ENCODE results near the gene SCGB1C1. TPM values are rescaled to one million over a fixed set of nuclear protein-coding genes. Genes with fewer than 3 reads are reported as not detected.

SCGB1C1 gene
- total and polyA plus RNA-seq, 2 of the 8 experiments (the other 6 are each of a cell fraction or from before 2014, with no cell fraction given): not detected

DNA sequence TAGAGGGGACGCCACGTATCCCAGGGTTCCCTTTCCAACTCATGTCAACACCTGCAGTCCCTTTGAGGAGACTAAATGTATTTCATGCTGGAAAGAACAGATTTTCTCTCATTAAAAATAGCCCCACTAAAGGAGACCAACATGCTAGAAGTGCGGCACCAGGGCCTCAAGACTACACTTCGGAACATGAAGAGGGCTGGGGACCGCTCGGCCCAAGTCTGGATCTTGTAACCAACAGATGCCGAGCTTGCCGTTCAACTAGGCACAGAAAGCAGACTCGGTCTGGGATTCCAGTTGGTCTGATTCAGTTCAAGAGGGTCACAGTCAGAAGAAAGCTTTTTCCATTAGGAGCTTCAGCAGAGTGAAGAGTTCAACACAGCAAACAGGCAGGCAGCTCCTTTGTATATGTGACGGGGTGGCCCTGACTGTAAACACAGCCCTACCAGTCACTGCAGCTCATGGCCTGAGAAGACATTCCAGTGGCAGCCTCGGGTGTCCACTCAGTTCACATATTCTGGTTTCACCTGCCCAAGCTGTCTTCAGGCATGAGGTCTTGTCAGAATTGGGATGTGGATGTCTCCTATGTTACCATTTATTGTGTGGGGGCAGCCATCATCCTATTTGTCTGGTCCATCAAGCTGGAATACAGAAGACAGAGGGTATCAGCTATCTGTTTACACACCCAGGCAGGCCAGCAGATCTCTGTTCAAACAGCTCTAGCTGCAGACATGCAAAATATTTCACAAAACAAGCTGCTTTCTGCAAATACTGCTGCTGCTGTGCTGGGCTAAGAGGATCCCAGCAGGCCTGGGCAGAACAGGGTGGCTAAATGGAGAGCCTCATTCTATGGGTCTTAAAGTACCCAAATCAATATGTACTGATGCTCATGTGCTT is 23.4 kb downstream of the SCGB1C1 start (continued):
- TF ChIP-seq, protein P1, sequence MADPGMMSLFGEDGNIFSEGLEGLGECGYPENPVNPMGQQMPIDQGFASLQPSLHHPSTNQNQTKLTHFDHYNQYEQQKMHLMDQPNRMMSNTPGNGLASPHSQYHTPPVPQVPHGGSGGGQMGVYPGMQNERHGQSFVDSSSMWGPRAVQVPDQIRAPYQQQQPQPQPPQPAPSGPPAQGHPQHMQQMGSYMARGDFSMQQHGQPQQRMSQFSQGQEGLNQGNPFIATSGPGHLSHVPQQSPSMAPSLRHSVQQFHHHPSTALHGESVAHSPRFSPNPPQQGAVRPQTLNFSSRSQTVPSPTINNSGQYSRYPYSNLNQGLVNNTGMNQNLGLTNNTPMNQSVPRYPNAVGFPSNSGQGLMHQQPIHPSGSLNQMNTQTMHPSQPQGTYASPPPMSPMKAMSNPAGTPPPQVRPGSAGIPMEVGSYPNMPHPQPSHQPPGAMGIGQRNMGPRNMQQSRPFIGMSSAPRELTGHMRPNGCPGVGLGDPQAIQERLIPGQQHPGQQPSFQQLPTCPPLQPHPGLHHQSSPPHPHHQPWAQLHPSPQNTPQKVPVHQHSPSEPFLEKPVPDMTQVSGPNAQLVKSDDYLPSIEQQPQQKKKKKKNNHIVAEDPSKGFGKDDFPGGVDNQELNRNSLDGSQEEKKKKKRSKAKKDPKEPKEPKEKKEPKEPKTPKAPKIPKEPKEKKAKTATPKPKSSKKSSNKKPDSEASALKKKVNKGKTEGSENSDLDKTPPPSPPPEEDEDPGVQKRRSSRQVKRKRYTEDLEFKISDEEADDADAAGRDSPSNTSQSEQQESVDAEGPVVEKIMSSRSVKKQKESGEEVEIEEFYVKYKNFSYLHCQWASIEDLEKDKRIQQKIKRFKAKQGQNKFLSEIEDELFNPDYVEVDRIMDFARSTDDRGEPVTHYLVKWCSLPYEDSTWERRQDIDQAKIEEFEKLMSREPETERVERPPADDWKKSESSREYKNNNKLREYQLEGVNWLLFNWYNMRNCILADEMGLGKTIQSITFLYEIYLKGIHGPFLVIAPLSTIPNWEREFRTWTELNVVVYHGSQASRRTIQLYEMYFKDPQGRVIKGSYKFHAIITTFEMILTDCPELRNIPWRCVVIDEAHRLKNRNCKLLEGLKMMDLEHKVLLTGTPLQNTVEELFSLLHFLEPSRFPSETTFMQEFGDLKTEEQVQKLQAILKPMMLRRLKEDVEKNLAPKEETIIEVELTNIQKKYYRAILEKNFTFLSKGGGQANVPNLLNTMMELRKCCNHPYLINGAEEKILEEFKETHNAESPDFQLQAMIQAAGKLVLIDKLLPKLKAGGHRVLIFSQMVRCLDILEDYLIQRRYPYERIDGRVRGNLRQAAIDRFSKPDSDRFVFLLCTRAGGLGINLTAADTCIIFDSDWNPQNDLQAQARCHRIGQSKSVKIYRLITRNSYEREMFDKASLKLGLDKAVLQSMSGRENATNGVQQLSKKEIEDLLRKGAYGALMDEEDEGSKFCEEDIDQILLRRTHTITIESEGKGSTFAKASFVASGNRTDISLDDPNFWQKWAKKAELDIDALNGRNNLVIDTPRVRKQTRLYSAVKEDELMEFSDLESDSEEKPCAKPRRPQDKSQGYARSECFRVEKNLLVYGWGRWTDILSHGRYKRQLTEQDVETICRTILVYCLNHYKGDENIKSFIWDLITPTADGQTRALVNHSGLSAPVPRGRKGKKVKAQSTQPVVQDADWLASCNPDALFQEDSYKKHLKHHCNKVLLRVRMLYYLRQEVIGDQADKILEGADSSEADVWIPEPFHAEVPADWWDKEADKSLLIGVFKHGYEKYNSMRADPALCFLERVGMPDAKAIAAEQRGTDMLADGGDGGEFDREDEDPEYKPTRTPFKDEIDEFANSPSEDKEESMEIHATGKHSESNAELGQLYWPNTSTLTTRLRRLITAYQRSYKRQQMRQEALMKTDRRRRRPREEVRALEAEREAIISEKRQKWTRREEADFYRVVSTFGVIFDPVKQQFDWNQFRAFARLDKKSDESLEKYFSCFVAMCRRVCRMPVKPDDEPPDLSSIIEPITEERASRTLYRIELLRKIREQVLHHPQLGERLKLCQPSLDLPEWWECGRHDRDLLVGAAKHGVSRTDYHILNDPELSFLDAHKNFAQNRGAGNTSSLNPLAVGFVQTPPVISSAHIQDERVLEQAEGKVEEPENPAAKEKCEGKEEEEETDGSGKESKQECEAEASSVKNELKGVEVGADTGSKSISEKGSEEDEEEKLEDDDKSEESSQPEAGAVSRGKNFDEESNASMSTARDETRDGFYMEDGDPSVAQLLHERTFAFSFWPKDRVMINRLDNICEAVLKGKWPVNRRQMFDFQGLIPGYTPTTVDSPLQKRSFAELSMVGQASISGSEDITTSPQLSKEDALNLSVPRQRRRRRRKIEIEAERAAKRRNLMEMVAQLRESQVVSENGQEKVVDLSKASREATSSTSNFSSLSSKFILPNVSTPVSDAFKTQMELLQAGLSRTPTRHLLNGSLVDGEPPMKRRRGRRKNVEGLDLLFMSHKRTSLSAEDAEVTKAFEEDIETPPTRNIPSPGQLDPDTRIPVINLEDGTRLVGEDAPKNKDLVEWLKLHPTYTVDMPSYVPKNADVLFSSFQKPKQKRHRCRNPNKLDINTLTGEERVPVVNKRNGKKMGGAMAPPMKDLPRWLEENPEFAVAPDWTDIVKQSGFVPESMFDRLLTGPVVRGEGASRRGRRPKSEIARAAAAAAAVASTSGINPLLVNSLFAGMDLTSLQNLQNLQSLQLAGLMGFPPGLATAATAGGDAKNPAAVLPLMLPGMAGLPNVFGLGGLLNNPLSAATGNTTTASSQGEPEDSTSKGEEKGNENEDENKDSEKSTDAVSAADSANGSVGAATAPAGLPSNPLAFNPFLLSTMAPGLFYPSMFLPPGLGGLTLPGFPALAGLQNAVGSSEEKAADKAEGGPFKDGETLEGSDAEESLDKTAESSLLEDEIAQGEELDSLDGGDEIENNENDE (IDR thresholded peaks at IDR 0.05; ENCODE audit: insufficient replicate concordance, low read length): no peak
- TF ChIP-seq CBX8 (IDR thresholded peaks at IDR 0.05; ENCODE audit: borderline replicate concordance, low read depth, low read length) (no peak), KDM1A (IDR thresholded peaks at IDR 0.05; ENCODE audit: borderline replicate concordance, low read length) (no peak), CREB1 (IDR thresholded peaks at IDR 0.05) (no peak), SUZ12 (IDR thresholded peaks at IDR 0.05; ENCODE audit: low read length) (no peak), POU5F1 (IDR thresholded peaks at IDR 0.05; ENCODE audit: low read depth, low read length) (no peak), CHD2 (IDR thresholded peaks at IDR 0.05; ENCODE audit: low read length) (no peak), NANOG (IDR thresholded peaks at IDR 0.05; ENCODE audit: insufficient read depth, low read depth, low read length, poor library complexity, severe bottlenecking) (no peak)

Data from H1 (cell line).